HEK293 (cell line): ENCODE results near the gene CUTC.

Source experiments
- CTCF ChIA-PET: fragments of 350-600 bp; formaldehyde crosslinking; extraction: SDS; loops from one replicate; lab custom pipeline; 2021; ENCODE audit warnings: antibody characterized with exemption; lab: Yijun Ruan, JAX
- POLR2A ChIA-PET: fragments of 300-600 bp; formaldehyde crosslinking; extraction: SDS; loops from one replicate; lab custom pipeline; 2020; ENCODE audit warnings: antibody characterized with exemption, inconsistent platforms; lab: Yijun Ruan, JAX
- H3K27ac ChIP-seq: fragments of 200-500 bp; sonication (Bioruptor generic); 2 replicates; pipeline ENCODE4 v1.5.1; 2014; ENCODE audit warnings: low read depth, low read length, control low read depth, inconsistent platforms; ENCODE audit errors: extremely low read depth
- H3K36me3 ChIP-seq, 2 experiments: fragments of 200-500 bp in 1 of 2; sonication (Bioruptor generic) in 1 of 2; 1 replicate in 1 of 2; 2 replicates in 1 of 2; pipeline ENCODE4 v1.5.1; 2014 to 2017; ENCODE audit warnings: inconsistent platforms in 2 of 2, low read length in 2 of 2; ENCODE audit not compliant: control insufficient read depth in 2 of 2, insufficient read depth in 1 of 2
- H3K4me1 ChIP-seq: fragments of 200-500 bp; sonication (Bioruptor generic); 2 replicates; pipeline ENCODE4 v1.5.1; 2014; ENCODE audit warnings: mild to moderate bottlenecking, low read length, inconsistent platforms; ENCODE audit not compliant: control insufficient read depth, insufficient read depth
- H3K4me3 ChIP-seq: 2 replicates; pipeline ENCODE4 v1.5.1; 2011; ENCODE audit warnings: low read depth, mild to moderate bottlenecking, control low read depth, low read length, moderate library complexity
- H3K9me3 ChIP-seq: fragments of 200-500 bp; sonication (Bioruptor generic); 2 replicates; pipeline ENCODE4 v1.5.1; 2014; ENCODE audit warnings: low read depth, low read length, inconsistent platforms; ENCODE audit not compliant: control insufficient read depth, insufficient read depth
- BCL11B ChIP-seq: fragments of 450-650 bp; formaldehyde crosslinking; IDR thresholded peaks from 2 replicates; pipeline ENCODE4 v1.5.1; 2016; ENCODE audit warnings: low read depth, missing biosample characterization, missing genetic modification characterization
- KLF16 ChIP-seq: fragments of 450-650 bp; formaldehyde crosslinking; IDR thresholded peaks from 2 replicates; pipeline ENCODE4 v1.5.1; 2017; ENCODE audit warnings: missing biosample characterization, missing genetic modification characterization
- REPIN1 ChIP-seq: fragments of 450-650 bp; formaldehyde crosslinking; IDR thresholded peaks from 2 replicates; pipeline ENCODE4 v1.5.1; 2017; ENCODE audit warnings: missing biosample characterization, missing genetic modification characterization, low read depth
- ZNF157 ChIP-seq: fragments of 450-650 bp; formaldehyde crosslinking; IDR thresholded peaks from 2 replicates; pipeline ENCODE4 v1.5.1; 2016; ENCODE audit warnings: missing biosample characterization, missing genetic modification characterization
- ZNF202 ChIP-seq: fragments of 450-650 bp; formaldehyde crosslinking; IDR thresholded peaks from 2 replicates; pipeline ENCODE4 v1.5.1; 2016; ENCODE audit warnings: missing biosample characterization, missing genetic modification characterization, borderline replicate concordance
- ZNF324 ChIP-seq: fragments of 450-650 bp; formaldehyde crosslinking; IDR thresholded peaks from 2 replicates; pipeline ENCODE4 v1.5.1; 2016; ENCODE audit warnings: missing biosample characterization, missing genetic modification characterization
- ZNF350 ChIP-seq: fragments of 450-650 bp; formaldehyde crosslinking; IDR thresholded peaks from 2 replicates; pipeline ENCODE4 v1.5.0; 2017; ENCODE audit warnings: missing biosample characterization, mild to moderate bottlenecking, missing genetic modification characterization
- ZNF37A ChIP-seq: fragments of 450-650 bp; IDR thresholded peaks from 2 replicates; pipeline ENCODE4 v1.5.1; 2018; ENCODE audit warnings: missing biosample characterization, missing genetic modification characterization
- ZNF555 ChIP-seq: fragments of 450-650 bp; formaldehyde crosslinking; conservative IDR thresholded peaks from 2 replicates; pipeline ENCODE4 v1.5.1; 2017; ENCODE audit warnings: missing biosample characterization, mild to moderate bottlenecking, missing genetic modification characterization, inconsistent platforms
- ZNF707 ChIP-seq: fragments of 450-650 bp; formaldehyde crosslinking; IDR thresholded peaks from 2 replicates; pipeline ENCODE4 v1.5.1; 2016; ENCODE audit warnings: missing biosample characterization, missing genetic modification characterization
- ZNF768 ChIP-seq: fragments of 450-650 bp; formaldehyde crosslinking; IDR thresholded peaks from 2 replicates; pipeline ENCODE4 v1.5.1; 2018; ENCODE audit warnings: missing biosample characterization, mild to moderate bottlenecking, missing genetic modification characterization
- ZNF776 ChIP-seq: fragments of 450-650 bp; formaldehyde crosslinking; IDR thresholded peaks from 2 replicates; pipeline ENCODE4 v1.5.0; 2017; ENCODE audit warnings: missing biosample characterization, missing genetic modification characterization, borderline replicate concordance
- ZXDB ChIP-seq: fragments of 450-650 bp; formaldehyde crosslinking; IDR thresholded peaks from 2 replicates; pipeline ENCODE4 v1.5.1; 2016; ENCODE audit warnings: missing biosample characterization, missing genetic modification characterization
- TF ChIP-seq, protein P1 (sequence below): fragments of 450-650 bp; formaldehyde crosslinking; IDR thresholded peaks from 2 replicates; pipeline ENCODE4 v1.5.1; 2016; ENCODE audit warnings: missing biosample characterization, missing genetic modification characterization
- TF ChIP-seq, protein P2 (sequence below): fragments of 450-650 bp; formaldehyde crosslinking; IDR thresholded peaks from 2 replicates; pipeline ENCODE4 v1.5.1; 2016; ENCODE audit warnings: missing biosample characterization, missing genetic modification characterization
- TF ChIP-seq, protein P3 (sequence below): fragments of 450-650 bp; formaldehyde crosslinking; IDR thresholded peaks from 2 replicates; pipeline ENCODE4 v1.5.1; 2016; ENCODE audit warnings: missing biosample characterization, missing genetic modification characterization

CUTC gene

DNA sequence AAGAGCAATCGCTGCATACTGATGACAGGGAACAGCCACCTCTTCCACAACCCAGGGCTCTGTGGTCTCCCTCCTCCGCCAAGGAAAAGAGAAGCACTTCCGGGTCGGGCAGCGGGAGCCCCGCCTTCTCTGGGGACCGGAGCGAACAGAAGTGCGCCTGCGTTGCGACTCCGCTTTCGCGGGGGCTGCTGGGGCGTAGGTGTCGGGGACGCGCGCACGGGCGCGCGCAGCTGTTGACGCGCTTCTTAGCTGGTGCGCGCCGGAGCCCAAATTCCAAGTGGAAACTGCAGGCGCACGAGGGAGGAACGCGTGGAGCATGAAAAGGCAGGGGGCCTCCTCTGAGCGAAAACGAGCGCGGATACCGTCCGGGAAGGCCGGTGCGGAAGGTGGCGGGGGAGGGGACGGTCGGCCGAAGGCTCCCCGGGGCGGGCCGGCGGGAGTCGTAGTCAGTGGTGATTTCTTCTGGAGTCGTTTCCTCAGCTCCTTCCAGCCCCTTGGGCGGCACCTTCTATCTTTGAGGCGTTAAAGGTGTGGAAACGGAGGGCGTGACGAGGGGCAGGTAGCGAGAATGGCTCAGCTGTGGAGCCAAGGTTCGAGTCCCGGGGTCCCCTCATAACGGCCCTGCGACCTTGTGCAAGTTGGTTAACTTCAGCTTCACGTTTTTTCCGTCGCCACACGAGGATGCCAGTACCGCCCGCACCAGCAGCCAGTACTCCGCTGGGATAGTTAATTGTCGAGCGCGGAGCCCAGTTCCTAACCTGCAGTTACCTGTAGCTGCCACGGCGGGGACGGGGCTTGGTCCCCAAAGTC is at the start of gene CUTC, which contains the start of gene COX15 (continued):
- TF ChIP-seq, protein P1, sequence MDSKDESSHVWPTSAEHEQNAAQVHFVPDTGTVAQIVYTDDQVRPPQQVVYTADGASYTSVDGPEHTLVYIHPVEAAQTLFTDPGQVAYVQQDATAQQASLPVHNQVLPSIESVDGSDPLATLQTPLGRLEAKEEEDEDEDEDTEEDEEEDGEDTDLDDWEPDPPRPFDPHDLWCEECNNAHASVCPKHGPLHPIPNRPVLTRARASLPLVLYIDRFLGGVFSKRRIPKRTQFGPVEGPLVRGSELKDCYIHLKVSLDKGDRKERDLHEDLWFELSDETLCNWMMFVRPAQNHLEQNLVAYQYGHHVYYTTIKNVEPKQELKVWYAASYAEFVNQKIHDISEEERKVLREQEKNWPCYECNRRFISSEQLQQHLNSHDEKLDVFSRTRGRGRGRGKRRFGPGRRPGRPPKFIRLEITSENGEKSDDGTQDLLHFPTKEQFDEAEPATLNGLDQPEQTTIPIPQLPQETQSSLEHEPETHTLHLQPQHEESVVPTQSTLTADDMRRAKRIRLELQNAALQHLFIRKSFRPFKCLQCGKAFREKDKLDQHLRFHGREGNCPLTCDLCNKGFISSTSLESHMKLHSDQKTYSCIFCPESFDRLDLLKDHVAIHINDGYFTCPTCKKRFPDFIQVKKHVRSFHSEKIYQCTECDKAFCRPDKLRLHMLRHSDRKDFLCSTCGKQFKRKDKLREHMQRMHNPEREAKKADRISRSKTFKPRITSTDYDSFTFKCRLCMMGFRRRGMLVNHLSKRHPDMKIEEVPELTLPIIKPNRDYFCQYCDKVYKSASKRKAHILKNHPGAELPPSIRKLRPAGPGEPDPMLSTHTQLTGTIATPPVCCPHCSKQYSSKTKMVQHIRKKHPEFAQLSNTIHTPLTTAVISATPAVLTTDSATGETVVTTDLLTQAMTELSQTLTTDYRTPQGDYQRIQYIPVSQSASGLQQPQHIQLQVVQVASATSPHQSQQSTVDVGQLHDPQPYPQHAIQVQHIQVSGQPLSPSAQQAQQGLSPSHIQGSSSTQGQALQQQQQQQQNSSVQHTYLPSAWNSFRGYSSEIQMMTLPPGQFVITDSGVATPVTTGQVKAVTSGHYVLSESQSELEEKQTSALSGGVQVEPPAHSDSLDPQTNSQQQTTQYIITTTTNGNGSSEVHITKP (tag by site-specific recombination) = peak; percentile 26; the same call in 1 of the 2 replicates
- TF ChIP-seq ZNF37A (tag by site-specific recombination) (no peak), ZNF768 (no peak), ZXDB (tag by site-specific recombination) (peak; percentile 66), ZNF555 (tag by site-specific recombination) (no peak), KLF16 (tag by site-specific recombination) (0 out of 2 replicates have a peak, but pooled peaks have one; percentile 55)
- TF ChIP-seq, protein P2, sequence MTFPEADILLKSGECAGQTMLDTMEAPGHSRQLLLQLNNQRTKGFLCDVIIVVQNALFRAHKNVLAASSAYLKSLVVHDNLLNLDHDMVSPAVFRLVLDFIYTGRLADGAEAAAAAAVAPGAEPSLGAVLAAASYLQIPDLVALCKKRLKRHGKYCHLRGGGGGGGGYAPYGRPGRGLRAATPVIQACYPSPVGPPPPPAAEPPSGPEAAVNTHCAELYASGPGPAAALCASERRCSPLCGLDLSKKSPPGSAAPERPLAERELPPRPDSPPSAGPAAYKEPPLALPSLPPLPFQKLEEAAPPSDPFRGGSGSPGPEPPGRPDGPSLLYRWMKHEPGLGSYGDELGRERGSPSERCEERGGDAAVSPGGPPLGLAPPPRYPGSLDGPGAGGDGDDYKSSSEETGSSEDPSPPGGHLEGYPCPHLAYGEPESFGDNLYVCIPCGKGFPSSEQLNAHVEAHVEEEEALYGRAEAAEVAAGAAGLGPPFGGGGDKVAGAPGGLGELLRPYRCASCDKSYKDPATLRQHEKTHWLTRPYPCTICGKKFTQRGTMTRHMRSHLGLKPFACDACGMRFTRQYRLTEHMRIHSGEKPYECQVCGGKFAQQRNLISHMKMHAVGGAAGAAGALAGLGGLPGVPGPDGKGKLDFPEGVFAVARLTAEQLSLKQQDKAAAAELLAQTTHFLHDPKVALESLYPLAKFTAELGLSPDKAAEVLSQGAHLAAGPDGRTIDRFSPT = peak; percentile 68; the same call in 1 of the 2 replicates
- TF ChIP-seq, all 188 proteins: peak for 51

- peaks cover 9% of the 10 kb centered on the region; the same call in 1 of the 2 replicates for H3K4me1 ChIP-seq
- no peak overlapping the region for H3K4me3 ChIP-seq
- no peak for TF ChIP-seq ZNF324 (tag by site-specific recombination)
- TF ChIP-seq, protein P3, sequence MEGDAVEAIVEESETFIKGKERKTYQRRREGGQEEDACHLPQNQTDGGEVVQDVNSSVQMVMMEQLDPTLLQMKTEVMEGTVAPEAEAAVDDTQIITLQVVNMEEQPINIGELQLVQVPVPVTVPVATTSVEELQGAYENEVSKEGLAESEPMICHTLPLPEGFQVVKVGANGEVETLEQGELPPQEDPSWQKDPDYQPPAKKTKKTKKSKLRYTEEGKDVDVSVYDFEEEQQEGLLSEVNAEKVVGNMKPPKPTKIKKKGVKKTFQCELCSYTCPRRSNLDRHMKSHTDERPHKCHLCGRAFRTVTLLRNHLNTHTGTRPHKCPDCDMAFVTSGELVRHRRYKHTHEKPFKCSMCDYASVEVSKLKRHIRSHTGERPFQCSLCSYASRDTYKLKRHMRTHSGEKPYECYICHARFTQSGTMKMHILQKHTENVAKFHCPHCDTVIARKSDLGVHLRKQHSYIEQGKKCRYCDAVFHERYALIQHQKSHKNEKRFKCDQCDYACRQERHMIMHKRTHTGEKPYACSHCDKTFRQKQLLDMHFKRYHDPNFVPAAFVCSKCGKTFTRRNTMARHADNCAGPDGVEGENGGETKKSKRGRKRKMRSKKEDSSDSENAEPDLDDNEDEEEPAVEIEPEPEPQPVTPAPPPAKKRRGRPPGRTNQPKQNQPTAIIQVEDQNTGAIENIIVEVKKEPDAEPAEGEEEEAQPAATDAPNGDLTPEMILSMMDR (tag by site-specific recombination) = no peak
- no peak for TF ChIP-seq ZNF202 (tag by site-specific recombination)
- TF ChIP-seq ZNF350 = no peak
- no peak for TF ChIP-seq ZNF776 (tag by site-specific recombination)
- no peak for TF ChIP-seq BCL11B
- no peak for TF ChIP-seq ZNF707 (tag by site-specific recombination)
- no peaks in the 10 kb centered on the region for H3K9me3 ChIP-seq
- ChIA-PET CTCF (interaction anchor here (0.6 to 1.5 kb wide), 4 partner anchors 220 to 834 kb away, joined by 3 to 4 read pairs (median 3); no protein-coding TSS in a partner anchor), POLR2A (no interaction called here)
- H3K27ac ChIP-seq = no peak overlapping the region
- H3K36me3 ChIP-seq = peaks cover 7 to 44% of the 10 kb centered on the region in 2 experiments
Observed at GRCh38 chr10:99682752-99683151, 49.3 kb upstream of the CUTC start.

- CTCF ChIA-PET = interaction anchor here (0.7 kb wide), 1 partner anchor 54 kb away, joined by 3 read pairs; no protein-coding TSS in a partner anchor
- no peak overlapping the region for H3K4me3 ChIP-seq
Observed at GRCh38 chr10:99685597-99685967, 46.5 kb upstream of the CUTC start.

More at GRCh38 chr10:99685597-99685967, 46.5 kb upstream of the CUTC start:
- POLR2A ChIA-PET = no interaction called here
- H3K27ac ChIP-seq = no peak overlapping the region
- TF ChIP-seq ZNF157 (tag by site-specific recombination) (no peak), REPIN1 (tag by site-specific recombination) (no peak)
- peaks cover 14 to 35% of the 10 kb centered on the region in 2 experiments for H3K36me3 ChIP-seq
- no peaks in the 10 kb centered on the region for H3K4me1 ChIP-seq
- H3K9me3 ChIP-seq = no peaks in the 10 kb centered on the region
